LNCAP (cell line): ENCODE data around the gene MTMR2.

Experiments used
- CTCF ChIP-seq: fragments of 450-650 bp; IDR thresholded peaks from 2 replicates; pipeline ENCODE4 v1.5.1; 2017; ENCODE audit warnings: mild to moderate bottlenecking

Gene MTMR2

GRCh38 chr11:95790933-95791708 lies 132.8 kb downstream of the MTMR2 start:
- no peak for TF ChIP-seq CTCF

- TF ChIP-seq CTCF = no peak
These were observed 133.6 kb downstream of the MTMR2 start, which contains the start of gene CEP57 for GRCh38 chr11:95790123-95790932. TSS of gene CEP57 (plus strand) at chr11:95790498. CDS start at chr11:95790699, 201 bp downstream.

- no peak for TF ChIP-seq CTCF
These were observed 134.3 kb downstream of the MTMR2 start, which contains the start of gene FAM76B for GRCh38 chr11:95789506-95790122. TSS of gene FAM76B (minus strand) at chr11:95789782. CDS start at chr11:95789478, 304 bp downstream.

GRCh38 chr11:95788921-95789505 lies 134.9 kb downstream of the MTMR2 start:
- no peak for TF ChIP-seq CTCF
